ENCODE results near the gene CDC42EP4.

Gene CDC42EP4

DNA sequence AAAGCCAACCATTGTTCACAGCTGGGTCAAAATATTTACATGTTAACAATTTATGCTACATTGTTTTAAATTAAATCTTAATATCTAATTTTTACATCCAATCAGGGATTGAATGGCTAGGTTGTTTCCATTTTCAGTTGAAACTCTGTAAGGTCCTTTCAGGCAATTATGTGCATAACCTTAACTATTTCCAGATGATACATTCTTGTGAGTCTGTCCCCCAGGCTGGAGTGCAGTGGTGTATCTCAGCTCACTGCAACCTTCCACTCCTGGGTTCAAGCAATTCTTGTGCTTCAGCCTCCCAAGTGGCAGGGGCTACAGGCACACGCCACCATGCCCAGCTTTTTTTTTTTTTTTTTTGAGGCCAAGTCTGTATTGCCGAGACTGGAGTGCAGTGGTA lies 10.4 kb downstream of the CDC42EP4 start:
- in situ Hi-C loops (cut with MboI; ENCODE audit: low pct_unique_long_range_greater_than_20kb, low sequenced_read_pairs, unreplicated experiment), result no loop called here
- DNase-seq (ENCODE audit: low spot score), result no peak
- TF ChIP-seq, protein P1, sequence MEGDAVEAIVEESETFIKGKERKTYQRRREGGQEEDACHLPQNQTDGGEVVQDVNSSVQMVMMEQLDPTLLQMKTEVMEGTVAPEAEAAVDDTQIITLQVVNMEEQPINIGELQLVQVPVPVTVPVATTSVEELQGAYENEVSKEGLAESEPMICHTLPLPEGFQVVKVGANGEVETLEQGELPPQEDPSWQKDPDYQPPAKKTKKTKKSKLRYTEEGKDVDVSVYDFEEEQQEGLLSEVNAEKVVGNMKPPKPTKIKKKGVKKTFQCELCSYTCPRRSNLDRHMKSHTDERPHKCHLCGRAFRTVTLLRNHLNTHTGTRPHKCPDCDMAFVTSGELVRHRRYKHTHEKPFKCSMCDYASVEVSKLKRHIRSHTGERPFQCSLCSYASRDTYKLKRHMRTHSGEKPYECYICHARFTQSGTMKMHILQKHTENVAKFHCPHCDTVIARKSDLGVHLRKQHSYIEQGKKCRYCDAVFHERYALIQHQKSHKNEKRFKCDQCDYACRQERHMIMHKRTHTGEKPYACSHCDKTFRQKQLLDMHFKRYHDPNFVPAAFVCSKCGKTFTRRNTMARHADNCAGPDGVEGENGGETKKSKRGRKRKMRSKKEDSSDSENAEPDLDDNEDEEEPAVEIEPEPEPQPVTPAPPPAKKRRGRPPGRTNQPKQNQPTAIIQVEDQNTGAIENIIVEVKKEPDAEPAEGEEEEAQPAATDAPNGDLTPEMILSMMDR (IDR thresholded peaks at IDR 0.05; ENCODE audit: extremely low read depth, insufficient read depth, missing control alignments), result no peak

- TF ChIP-seq, protein P1 (IDR thresholded peaks at IDR 0.05; ENCODE audit: extremely low read depth, insufficient read depth, missing control alignments), result no peak
- in situ Hi-C loops (cut with MboI; ENCODE audit: low pct_unique_long_range_greater_than_20kb, low sequenced_read_pairs, unreplicated experiment), result no loop called here
- no peak for DNase-seq (ENCODE audit: low spot score)
These were observed 11.4 kb downstream of the CDC42EP4 start for GRCh38 chr17:73300392-73300791.

GRCh38 chr17:73297934-73298861 lies 13.6 kb downstream of the CDC42EP4 start:
- DNase-seq (ENCODE audit: low spot score), result no peak
- in situ Hi-C loops (cut with MboI; ENCODE audit: low pct_unique_long_range_greater_than_20kb, low sequenced_read_pairs, unreplicated experiment), result no loop called here
- TF ChIP-seq, protein P1 (IDR thresholded peaks at IDR 0.05; ENCODE audit: extremely low read depth, insufficient read depth, missing control alignments), result no peak

DNA sequence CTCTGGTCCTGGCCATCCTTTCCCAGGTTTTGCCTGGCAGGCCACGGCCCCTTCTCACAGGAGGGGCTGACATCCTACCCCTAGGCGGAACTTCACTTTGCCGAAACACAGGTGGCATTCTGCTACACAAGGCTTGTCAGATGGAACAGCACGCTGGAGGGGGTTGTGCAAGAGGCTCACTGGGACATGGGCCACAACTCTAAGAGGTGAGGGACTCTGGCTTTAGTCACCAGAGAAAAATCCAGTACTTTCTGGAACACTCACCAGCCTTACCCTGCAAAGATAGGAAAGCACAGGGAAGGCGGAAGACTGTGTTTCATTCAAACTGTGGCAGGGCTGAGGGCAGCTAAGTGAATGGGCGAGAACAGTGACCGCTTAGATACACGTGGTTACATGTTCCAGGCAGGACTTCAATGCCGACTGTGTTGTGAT lies 18.3 kb downstream of the CDC42EP4 start:
- no peak for DNase-seq (ENCODE audit: low spot score)
- in situ Hi-C loops (cut with MboI; ENCODE audit: low pct_unique_long_range_greater_than_20kb, low sequenced_read_pairs, unreplicated experiment), result no loop called here
- TF ChIP-seq, protein P1 (IDR thresholded peaks at IDR 0.05; ENCODE audit: extremely low read depth, insufficient read depth, missing control alignments), result no peak

DNA sequence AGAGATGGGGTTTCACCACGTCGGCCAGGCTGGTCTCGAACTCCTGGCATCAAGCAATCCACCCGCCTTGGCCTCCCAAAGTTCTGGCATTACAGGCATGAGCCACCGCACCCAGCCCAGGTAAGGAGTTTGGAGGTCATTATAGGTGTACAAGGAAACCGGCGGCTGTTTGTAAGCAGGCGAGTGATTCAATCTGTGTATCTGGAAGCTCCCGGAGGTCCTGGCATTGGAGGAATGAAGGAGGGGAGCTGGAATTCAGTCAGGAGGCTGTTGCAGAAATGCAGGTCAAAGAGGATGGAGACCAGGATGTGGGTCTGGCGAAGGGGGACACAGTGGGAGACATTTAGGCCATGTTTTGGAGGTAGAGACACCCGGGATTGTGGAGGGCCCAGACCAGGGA lies 18.8 kb downstream of the CDC42EP4 start:
- TF ChIP-seq, protein P1 (IDR thresholded peaks at IDR 0.05; ENCODE audit: extremely low read depth, insufficient read depth, missing control alignments), result no peak
- in situ Hi-C loops (cut with MboI; ENCODE audit: low pct_unique_long_range_greater_than_20kb, low sequenced_read_pairs, unreplicated experiment), result no loop called here
- no peak for DNase-seq (ENCODE audit: low spot score)

- DNase-seq (ENCODE audit: low spot score), result no peak
- TF ChIP-seq, protein P1 (IDR thresholded peaks at IDR 0.05; ENCODE audit: extremely low read depth, insufficient read depth, missing control alignments), result no peak
- in situ Hi-C loops (cut with MboI; ENCODE audit: low pct_unique_long_range_greater_than_20kb, low sequenced_read_pairs, unreplicated experiment), result no loop called here
These were observed 19.7 kb downstream of the CDC42EP4 start for GRCh38 chr17:73292031-73292531.
